Skeletal muscle satellite cell (primary cell): ENCODE data around the gene SMAD3.
"Not testable (repeated sequence)": the region's sequence is repeated elsewhere in the genome, so short reads cannot be mapped to it uniquely, and the experiment has no call there.

ENCODE experiments used
- H3K27me3 ChIP-seq: 2 replicates; pipeline ENCODE4 v1.7.0; 2013; ENCODE audit warnings: low read length; ENCODE audit not compliant: control insufficient read depth, insufficient read depth
- H3K36me3 ChIP-seq: 2 replicates; pipeline ENCODE4 v1.7.0; 2013; ENCODE audit warnings: mild to moderate bottlenecking, control low read depth, low read length; ENCODE audit not compliant: insufficient read depth
- H3K4me1 ChIP-seq: 2 replicates; pipeline ENCODE4 v1.7.0; 2013; ENCODE audit warnings: low read length; ENCODE audit not compliant: control insufficient read depth, insufficient read depth
- H3K4me2 ChIP-seq: 2 replicates; pipeline ENCODE4 v1.7.0; 2013; ENCODE audit warnings: mild to moderate bottlenecking, low read length
- H3K4me3 ChIP-seq: 2 replicates; pipeline ENCODE4 v1.7.0; 2013; ENCODE audit warnings: low read length
- H3K9ac ChIP-seq: 2 replicates; pipeline ENCODE4 v1.7.0; 2013; ENCODE audit warnings: mild to moderate bottlenecking, low read depth, low read length, moderate library complexity
- H3K9me3 ChIP-seq: replicated peaks from 2 replicates; pipeline ENCODE4 v1.7.0; 2013; ENCODE audit warnings: mild to moderate bottlenecking, control low read depth, low read length

Gene SMAD3

DNA sequence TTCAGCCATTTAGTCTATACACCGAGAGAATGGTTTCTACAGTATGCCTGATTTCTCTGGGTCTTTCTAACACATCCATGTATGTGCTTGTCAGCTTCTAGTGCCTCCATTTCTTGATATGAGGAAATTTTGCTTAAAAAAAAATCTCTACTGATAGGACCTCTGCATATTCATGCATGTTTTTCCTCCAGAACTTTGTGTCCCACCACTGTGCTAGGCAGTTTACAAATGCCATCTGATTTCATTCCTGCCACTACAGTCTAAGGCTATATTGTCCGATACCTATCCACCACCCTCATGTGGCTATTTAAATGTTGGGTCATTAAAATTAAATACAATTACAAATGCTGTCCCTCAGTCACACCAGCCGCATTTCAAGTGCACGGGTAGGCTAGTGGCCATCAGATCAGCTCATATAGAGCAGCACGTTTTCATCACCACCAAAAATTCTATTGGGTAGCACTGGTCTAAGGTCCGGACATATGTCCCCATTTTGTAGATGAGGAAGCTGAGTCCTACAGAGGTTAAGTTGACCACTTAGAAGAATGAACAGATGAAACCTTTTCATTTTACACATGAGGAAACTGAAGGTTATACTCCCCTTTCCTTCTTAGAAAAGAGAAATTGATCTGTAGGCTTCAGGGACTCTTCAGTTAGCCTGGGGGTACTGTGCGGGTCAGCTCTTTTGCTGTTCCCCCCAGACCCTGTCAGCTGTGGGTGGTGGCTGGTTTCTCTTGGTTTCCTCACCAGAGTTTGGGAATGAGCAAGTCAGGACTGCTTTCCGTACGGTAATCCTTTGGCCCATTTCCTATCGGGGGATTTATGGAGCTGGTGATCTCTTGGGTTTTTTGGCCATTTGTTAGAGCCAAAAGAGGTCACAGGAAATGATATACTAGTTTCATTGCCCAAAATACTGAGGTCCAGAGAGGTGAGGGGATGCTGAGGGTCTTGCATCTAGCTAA is 56.5 kb downstream of the SMAD3 start:
- peak overlapping the region; percentile 62 for H3K4me2 ChIP-seq
- H3K9ac ChIP-seq: peak overlapping the region; percentile 87
- H3K27me3 ChIP-seq: no peaks in the 10 kb centered on the region
- H3K4me1 ChIP-seq: peaks cover 92% of the 10 kb centered on the region
- H3K36me3 ChIP-seq: peaks cover 10% of the 10 kb centered on the region
- no peaks in the 10 kb centered on the region for H3K9me3 ChIP-seq
- H3K4me3 ChIP-seq: no peak overlapping the region

- H3K9ac ChIP-seq, H3K4me3 ChIP-seq, H3K4me2 ChIP-seq, H3K27me3 ChIP-seq, H3K9me3 ChIP-seq: not testable (repeated sequence)
- Histone ChIP-seq H3K4me1 (peaks cover 92% of the 10 kb centered on the region), H3K36me3 (peaks cover 16% of the 10 kb centered on the region)
Measured at GRCh38 chr15:67122816-67123215, 57.4 kb downstream of the SMAD3 start.

- H3K27me3 ChIP-seq, H3K9me3 ChIP-seq, H3K4me2 ChIP-seq, H3K9ac ChIP-seq, H3K4me3 ChIP-seq: not testable (repeated sequence)
- peaks cover 90% of the 10 kb centered on the region for H3K4me1 ChIP-seq
- peaks cover 16% of the 10 kb centered on the region for H3K36me3 ChIP-seq
Measured at GRCh38 chr15:67123291-67123690, 57.9 kb downstream of the SMAD3 start.

DNA sequence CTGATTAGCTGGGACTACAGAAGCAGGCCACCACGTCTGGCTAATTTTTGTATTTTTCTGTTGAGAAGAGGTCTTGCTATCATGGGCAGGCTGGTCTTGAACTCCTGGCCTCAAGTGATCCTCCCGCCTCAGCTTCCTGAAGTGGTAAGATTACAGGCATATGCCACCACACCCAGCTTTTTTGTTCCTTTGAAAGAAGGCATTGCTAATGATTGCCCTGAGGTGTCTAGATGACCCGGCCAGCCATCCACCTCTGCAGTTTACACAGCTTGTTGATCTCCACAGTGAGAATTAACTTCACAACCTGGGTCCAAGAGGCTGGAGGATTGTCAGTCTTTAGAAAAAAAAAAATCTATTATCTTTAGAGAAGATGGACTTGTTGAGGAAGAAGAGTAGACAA is 58.7 kb downstream of the SMAD3 start:
- Histone ChIP-seq H3K4me3 (no peak overlapping the region), H3K4me1 (peaks cover 90% of the 10 kb centered on the region), H3K9ac (peak overlapping the region; percentile 84), H3K27me3 (no peaks in the 10 kb centered on the region), H3K9me3 (no peaks in the 10 kb centered on the region), H3K4me2 (no peak overlapping the region), H3K36me3 (peaks cover 7% of the 10 kb centered on the region)

- peaks cover 6% of the 10 kb centered on the region for H3K36me3 ChIP-seq
- H3K4me1 ChIP-seq: peaks cover 82% of the 10 kb centered on the region
- no peaks in the 10 kb centered on the region for H3K9me3 ChIP-seq
- no peaks in the 10 kb centered on the region for H3K27me3 ChIP-seq
- H3K9ac ChIP-seq: peak overlapping the region; percentile 84
- H3K4me2 ChIP-seq: peak overlapping the region; percentile 54
- H3K4me3 ChIP-seq: peak overlapping the region; percentile 28
Measured at GRCh38 chr15:67124911-67125588, 59.6 kb downstream of the SMAD3 start.

DNA sequence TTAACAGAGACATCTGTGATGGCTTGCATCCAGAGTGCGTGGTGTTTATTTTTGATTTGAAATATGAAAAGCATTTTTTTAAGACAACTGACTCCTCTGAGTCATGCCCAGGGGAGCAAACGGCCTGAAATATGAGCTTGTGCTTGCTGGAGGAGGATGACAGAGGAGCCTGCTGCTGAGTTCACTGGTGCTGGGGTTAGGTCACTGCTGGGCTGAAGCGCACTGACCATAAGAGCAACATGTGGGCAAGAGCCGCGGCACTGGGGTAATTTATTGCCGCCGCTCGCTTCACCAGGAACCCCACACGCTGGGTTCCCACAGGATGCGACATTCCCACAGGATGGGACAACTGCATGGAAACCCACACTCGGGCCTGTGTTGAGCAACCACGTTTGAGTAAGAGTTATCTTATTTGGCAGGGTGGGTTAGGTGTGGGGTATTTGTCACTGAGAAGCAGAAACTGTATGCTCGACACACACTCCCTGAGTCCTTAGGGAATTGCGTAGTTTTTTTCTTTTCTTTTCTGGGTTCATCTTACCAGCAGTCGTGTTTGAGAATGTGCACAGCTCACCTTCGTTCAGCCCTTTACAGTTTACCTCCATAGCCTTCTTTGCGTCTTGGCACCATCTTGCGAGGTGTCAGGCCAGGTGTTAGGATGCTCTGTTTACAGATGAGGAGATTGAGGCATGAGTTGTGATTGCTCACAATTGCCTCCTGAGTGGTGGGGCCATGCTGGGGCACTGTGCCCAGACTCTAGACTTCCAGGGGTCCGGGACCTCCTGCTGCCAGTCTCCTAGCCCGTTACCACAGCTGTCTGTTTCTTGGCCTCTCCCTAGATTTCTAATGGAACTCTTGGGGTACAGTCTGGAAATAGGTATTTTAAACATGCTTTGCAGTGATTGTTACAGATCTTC is 60.4 kb downstream of the SMAD3 start:
- peak overlapping the region; percentile 84 for H3K9ac ChIP-seq
- H3K36me3 ChIP-seq: peaks cover 6% of the 10 kb centered on the region
- peaks cover 79% of the 10 kb centered on the region for H3K4me1 ChIP-seq
- no peaks in the 10 kb centered on the region for H3K27me3 ChIP-seq
- H3K4me2 ChIP-seq: peak overlapping the region; percentile 76
- no peaks in the 10 kb centered on the region for H3K9me3 ChIP-seq
- H3K4me3 ChIP-seq: peak overlapping the region; percentile 28

DNA sequence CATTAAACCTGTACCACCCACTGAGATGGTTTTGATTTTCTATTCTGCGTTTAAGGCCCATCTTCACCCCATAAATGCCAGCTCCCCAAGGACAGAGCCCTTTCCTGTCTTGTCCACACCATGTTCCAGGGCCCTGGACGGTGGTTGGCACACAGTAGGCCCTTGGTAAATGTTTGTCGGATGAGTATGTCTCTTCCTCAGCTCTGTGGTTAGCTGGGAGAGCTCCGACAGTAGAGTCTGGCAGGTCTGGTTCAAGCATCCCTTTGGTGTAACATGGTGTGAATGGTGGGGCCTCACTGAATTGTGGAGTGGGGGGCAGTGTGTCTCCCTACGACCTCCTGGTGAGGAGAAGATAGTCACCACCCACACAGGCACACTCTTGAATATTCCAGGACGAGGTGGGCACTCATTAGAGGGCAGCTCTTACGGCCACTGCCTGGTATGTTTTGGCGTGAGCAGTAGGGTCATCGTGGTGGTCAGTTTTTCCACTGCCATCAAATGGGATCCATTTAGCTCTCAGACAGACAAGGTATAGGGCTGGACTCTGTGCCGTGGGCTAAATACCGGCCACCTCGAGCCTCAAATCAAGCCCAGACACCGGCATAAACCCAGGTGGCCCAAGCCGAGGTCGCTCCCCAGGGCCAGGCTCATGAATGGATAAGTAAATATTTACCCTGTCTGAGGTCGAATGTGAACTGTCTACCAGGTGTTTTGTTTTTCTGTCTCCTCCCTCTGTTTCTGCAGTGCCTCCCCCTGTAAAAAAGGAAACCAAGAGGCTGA is 61.3 kb downstream of the SMAD3 start:
- peak overlapping the region; percentile 84 for H3K9ac ChIP-seq
- H3K4me3 ChIP-seq: peak overlapping the region; percentile 28

DNA sequence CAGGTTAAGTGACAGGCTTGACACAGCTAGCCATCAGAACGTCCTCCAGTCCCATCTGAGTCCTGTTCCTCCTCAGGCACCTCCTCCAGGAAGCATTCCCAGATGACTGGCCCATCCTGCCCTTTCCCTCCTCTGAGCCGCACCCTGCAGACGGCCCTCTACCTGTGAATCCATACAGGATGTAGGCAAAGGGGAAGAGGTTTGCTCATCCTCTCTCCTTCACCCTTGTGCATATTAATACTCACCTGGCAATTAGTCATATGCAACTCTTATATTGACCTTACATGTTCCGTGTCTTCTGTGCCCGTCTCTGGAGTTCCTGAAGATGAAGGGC is 61.9 kb downstream of the SMAD3 start:
- Histone ChIP-seq H3K4me2 (peak overlapping the region; percentile 76), H3K27me3 (no peaks in the 10 kb centered on the region), H3K36me3 (peaks cover 12% of the 10 kb centered on the region), H3K4me1 (peaks cover 75% of the 10 kb centered on the region), H3K9ac (peak overlapping the region; percentile 84), H3K4me3 (no peak overlapping the region), H3K9me3 (no peaks in the 10 kb centered on the region)

More for the DNA sequence above, 61.3 kb downstream of the SMAD3 start:
- Histone ChIP-seq H3K27me3 (no peaks in the 10 kb centered on the region), H3K4me1 (peaks cover 79% of the 10 kb centered on the region), H3K9me3 (no peaks in the 10 kb centered on the region), H3K36me3 (peaks cover 6% of the 10 kb centered on the region), H3K4me2 (peak overlapping the region; percentile 76)

- H3K9ac ChIP-seq: peak overlapping the region; percentile 84
- H3K36me3 ChIP-seq: peaks cover 13% of the 10 kb centered on the region
Measured at GRCh38 chr15:67127965-67128364, 62.6 kb downstream of the SMAD3 start.

DNA sequence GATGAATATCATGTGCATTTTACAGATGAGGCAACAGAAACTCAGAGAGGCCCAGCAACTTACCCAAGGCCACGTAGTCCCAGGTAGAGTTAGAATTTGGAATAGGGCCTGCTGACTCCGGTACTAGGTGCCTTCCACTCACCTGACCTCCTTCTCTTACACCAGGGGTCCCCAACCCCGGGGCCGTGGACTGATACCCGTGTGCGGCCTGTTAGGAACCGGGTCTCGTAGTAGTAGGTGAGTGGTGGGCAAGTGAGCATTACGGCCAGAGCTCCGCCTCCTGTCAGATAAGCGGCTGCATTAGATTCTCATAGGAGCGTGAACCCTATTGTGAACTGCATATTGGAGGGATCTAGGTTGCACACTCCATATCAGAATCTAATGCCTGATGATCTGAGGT is 64.8 kb downstream of the SMAD3 start:
- Histone ChIP-seq H3K4me3 (no peak overlapping the region), H3K4me1 (peaks cover 72% of the 10 kb centered on the region), H3K27me3 (no peaks in the 10 kb centered on the region), H3K9me3 (no peaks in the 10 kb centered on the region), H3K9ac (no peak overlapping the region), H3K4me2 (no peak overlapping the region), H3K36me3 (peaks cover 16% of the 10 kb centered on the region)

More at GRCh38 chr15:67127965-67128364, 62.6 kb downstream of the SMAD3 start:
- Histone ChIP-seq H3K4me2 (peak overlapping the region; percentile 76), H3K9me3 (no peaks in the 10 kb centered on the region), H3K4me3 (no peak overlapping the region), H3K4me1 (peaks cover 70% of the 10 kb centered on the region), H3K27me3 (no peaks in the 10 kb centered on the region)
